Measurements from ENCODE around the gene DNAJA4.

GRCh38 chr15:78239811-78240210, 24.6 kb upstream of the DNAJA4 start:
- TF ChIP-seq ZNF274 (IDR thresholded peaks at IDR 0.05; ENCODE audit: low read depth, low read length) (no peak), YY1 (IDR thresholded peaks at IDR 0.05; ENCODE audit: insufficient read depth, insufficient read length) (no peak)

Measured in NT2/D1 (cell line).